ACC112 (cell line): Measurements from ENCODE around the gene GFAP.

Source experiments
- H2AFZ ChIP-seq: fragments of 200-600 bp; sonication (generic); one replicate; pipeline ENCODE4 v1.6.0; 2017; ENCODE audit warnings: antibody characterized with exemption, low read length; ENCODE audit not compliant: unreplicated experiment
- H3K27ac ChIP-seq: fragments of 200-600 bp; sonication (generic); 2 replicates; pipeline ENCODE4 v1.5.1; 2014; ENCODE audit warnings: low read depth, mild to moderate bottlenecking, antibody characterized with exemption, low read length, moderate library complexity
- H3K27me3 ChIP-seq: fragments of 200-600 bp; sonication (generic); 2 replicates; pipeline ENCODE4 v1.6.1; 2014; ENCODE audit warnings: mild to moderate bottlenecking, antibody characterized with exemption, low read length, moderate library complexity, mixed read lengths; ENCODE audit not compliant: insufficient read depth
- H3K36me3 ChIP-seq: fragments of 200-600 bp; sonication (generic); 2 replicates; pipeline ENCODE4 v1.6.1; 2016; ENCODE audit warnings: mild to moderate bottlenecking, antibody characterized with exemption, low read length, moderate library complexity, mixed read lengths; ENCODE audit not compliant: insufficient read depth
- H3K4me1 ChIP-seq: fragments of 200-600 bp; sonication (generic); one replicate; pipeline ENCODE4 v1.6.1; 2016; ENCODE audit warnings: low read length, mixed read lengths; ENCODE audit not compliant: insufficient read depth, unreplicated experiment, control insufficient read depth
- H3K4me3 ChIP-seq: fragments of 200-600 bp; sonication (generic); 2 replicates; pipeline ENCODE4 v1.5.1; 2014; ENCODE audit warnings: mild to moderate bottlenecking, low read depth, low read length
- H3K79me2 ChIP-seq: fragments of 200-600 bp; sonication (generic); one replicate; pipeline ENCODE4 v1.6.0; 2016; ENCODE audit warnings: low read length; ENCODE audit not compliant: control insufficient read depth, unreplicated experiment, insufficient read depth

Gene GFAP

DNA sequence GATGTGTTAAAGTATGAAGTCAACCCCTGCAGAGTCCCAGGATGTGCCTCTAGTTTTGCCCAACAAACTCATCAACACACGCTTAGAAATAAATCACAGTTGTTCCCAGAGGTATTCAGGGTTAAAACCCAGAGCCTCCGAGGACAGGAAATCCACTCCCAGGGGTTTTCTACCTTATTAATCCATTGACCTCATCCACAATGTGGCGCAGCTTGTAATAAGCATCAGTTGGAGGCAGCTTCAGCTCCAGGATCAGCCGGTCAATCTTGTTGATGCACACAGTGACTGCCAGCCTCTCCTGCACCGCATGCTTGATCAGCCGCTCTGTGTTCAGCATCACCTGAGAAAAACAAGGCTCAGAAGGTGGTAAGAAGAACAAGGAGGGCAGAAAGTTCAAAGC, 39.5 kb downstream of the GFAP start:
- H3K27me3 ChIP-seq = no peaks in the 10 kb centered on the region
- no peak overlapping the region for H3K27ac ChIP-seq
- H3K36me3 ChIP-seq = peaks cover 37% of the 10 kb centered on the region
- H2AFZ ChIP-seq = no peak overlapping the region
- H3K4me1 ChIP-seq = no peaks in the 10 kb centered on the region
- H3K4me3 ChIP-seq = no peak overlapping the region
- no peaks in the 10 kb centered on the region for H3K79me2 ChIP-seq

- Histone ChIP-seq H3K79me2 (no peaks in the 10 kb centered on the region), H3K27me3 (no peaks in the 10 kb centered on the region), H3K4me1 (no peaks in the 10 kb centered on the region), H2AFZ (no peak overlapping the region), H3K4me3 (no peak overlapping the region), H3K27ac (no peak overlapping the region), H3K36me3 (peaks cover 31% of the 10 kb centered on the region)
These were observed 43.0 kb downstream of the GFAP start for GRCh38 chr17:44872131-44872768.

- Histone ChIP-seq H2AFZ (no peak overlapping the region), H3K27ac (no peak overlapping the region), H3K27me3 (no peaks in the 10 kb centered on the region), H3K79me2 (no peaks in the 10 kb centered on the region), H3K4me3 (no peak overlapping the region), H3K4me1 (no peaks in the 10 kb centered on the region), H3K36me3 (peaks cover 31% of the 10 kb centered on the region)
These were observed 43.7 kb downstream of the GFAP start for GRCh38 chr17:44871556-44871955.

DNA sequence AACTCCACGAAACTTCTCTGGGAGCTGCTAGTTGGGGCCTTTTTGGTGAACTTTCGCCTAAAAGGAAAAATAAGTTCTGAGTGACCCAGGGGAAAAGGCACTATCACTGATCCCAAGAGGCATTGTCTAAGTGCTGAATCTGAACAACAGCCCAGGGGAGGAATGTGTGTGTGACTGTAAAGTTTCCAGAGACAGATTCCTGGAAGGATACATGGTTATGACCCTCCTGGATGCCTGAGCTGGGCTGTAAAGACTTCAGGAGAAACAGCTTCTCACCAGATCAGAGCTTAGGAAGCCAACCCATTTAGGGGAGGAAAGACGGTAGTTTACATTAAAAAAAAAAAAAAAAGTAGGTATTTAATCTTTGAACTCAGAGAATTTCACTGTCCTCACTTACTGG, 47.5 kb downstream of the GFAP start:
- Histone ChIP-seq H3K4me1 (no peaks in the 10 kb centered on the region), H3K79me2 (no peaks in the 10 kb centered on the region), H3K27ac (no peak overlapping the region), H3K36me3 (peaks cover 38% of the 10 kb centered on the region), H2AFZ (no peak overlapping the region), H3K27me3 (no peaks in the 10 kb centered on the region), H3K4me3 (no peak overlapping the region)

- Histone ChIP-seq H3K36me3 (peaks cover 33% of the 10 kb centered on the region), H3K4me3 (no peak overlapping the region), H3K27ac (no peak overlapping the region), H3K4me1 (no peaks in the 10 kb centered on the region), H2AFZ (no peak overlapping the region), H3K79me2 (no peaks in the 10 kb centered on the region), H3K27me3 (no peaks in the 10 kb centered on the region)
These were observed 49.4 kb downstream of the GFAP start for GRCh38 chr17:44865931-44866330.

GRCh38 chr17:44865231-44865660, 50.1 kb downstream of the GFAP start:
- Histone ChIP-seq H2AFZ (no peak overlapping the region), H3K27ac (no peak overlapping the region), H3K4me3 (no peak overlapping the region), H3K27me3 (no peaks in the 10 kb centered on the region), H3K79me2 (no peaks in the 10 kb centered on the region), H3K4me1 (no peaks in the 10 kb centered on the region), H3K36me3 (peaks cover 30% of the 10 kb centered on the region)

GRCh38 chr17:44864831-44865230, 50.5 kb downstream of the GFAP start:
- H3K36me3 ChIP-seq = peaks cover 30% of the 10 kb centered on the region
- no peaks in the 10 kb centered on the region for H3K27me3 ChIP-seq
- no peak overlapping the region for H3K27ac ChIP-seq
- no peaks in the 10 kb centered on the region for H3K4me1 ChIP-seq
- H3K4me3 ChIP-seq = no peak overlapping the region
- H3K79me2 ChIP-seq = no peaks in the 10 kb centered on the region
- no peak overlapping the region for H2AFZ ChIP-seq

- H3K4me3 ChIP-seq = no peak overlapping the region
- H3K27ac ChIP-seq = no peak overlapping the region
- peaks cover 38% of the 10 kb centered on the region for H3K36me3 ChIP-seq
- H3K79me2 ChIP-seq = no peaks in the 10 kb centered on the region
- no peaks in the 10 kb centered on the region for H3K27me3 ChIP-seq
- no peak overlapping the region for H2AFZ ChIP-seq
- no peaks in the 10 kb centered on the region for H3K4me1 ChIP-seq
These were observed 52.0 kb downstream of the GFAP start for GRCh38 chr17:44863061-44863918.

DNA sequence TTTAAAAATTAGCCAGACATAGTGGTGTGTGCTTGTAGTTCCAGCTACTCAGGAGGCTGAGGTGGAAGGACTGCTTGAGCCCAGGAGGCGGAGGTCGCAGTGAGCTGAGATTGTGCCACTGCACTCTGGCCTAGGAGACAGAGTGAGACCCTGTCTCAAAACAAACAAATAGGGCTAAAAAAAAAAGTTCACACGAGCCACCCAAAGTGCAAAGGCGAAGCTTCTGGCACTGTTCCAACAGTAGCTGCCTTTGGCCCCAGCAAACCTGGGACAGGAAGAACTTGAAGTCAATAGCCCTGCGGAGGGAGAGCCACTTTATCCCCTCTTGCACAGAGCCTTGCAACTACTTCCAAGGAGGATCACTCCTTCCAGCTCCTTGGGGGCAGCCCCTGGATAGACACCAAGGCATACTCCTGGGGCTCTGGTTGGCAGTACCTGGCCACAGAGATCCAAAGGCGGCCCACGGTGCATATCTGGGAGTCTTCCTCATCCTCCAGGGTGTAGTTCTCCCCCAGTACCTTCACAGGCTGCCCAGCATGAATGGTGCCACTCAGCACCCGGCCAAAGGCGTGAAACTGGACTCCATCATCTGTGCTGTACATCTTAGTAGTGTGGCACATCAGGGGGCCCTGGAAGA, 52.9 kb downstream of the GFAP start:
- Histone ChIP-seq H3K27me3 (no peaks in the 10 kb centered on the region), H3K27ac (no peak overlapping the region), H3K4me1 (no peaks in the 10 kb centered on the region), H3K4me3 (no peak overlapping the region), H2AFZ (no peak overlapping the region), H3K36me3 (peaks cover 38% of the 10 kb centered on the region), H3K79me2 (no peaks in the 10 kb centered on the region)

- no peaks in the 10 kb centered on the region for H3K27me3 ChIP-seq
- no peaks in the 10 kb centered on the region for H3K4me1 ChIP-seq
- peaks cover 42% of the 10 kb centered on the region for H3K36me3 ChIP-seq
- H3K79me2 ChIP-seq = no peaks in the 10 kb centered on the region
- H3K27ac ChIP-seq = no peak overlapping the region
- H3K4me3 ChIP-seq = no peak overlapping the region
- no peak overlapping the region for H2AFZ ChIP-seq
These were observed 55.6 kb downstream of the GFAP start for GRCh38 chr17:44859701-44860100.
